OCI-LY7 (cell line): ENCODE results near the gene NCOA3. TPM values are rescaled to one million over a fixed set of nuclear protein-coding genes. Genes with fewer than 3 reads are reported as not detected.

Experiments
- BruUV-seq: library from RNA; stranded (reverse); fragments of 400-500 nt; replicated peaks from 2 replicates; lab custom pipeline; 2021; lab: Mats Ljungman, UMichigan
- CTCF ChIA-PET: fragments of 300-600 bp; sonication (Branson Sonifier 250); formaldehyde crosslinking; loops from one replicate; lab custom pipeline; 2022; ENCODE audit warnings: antibody characterized with exemption; ENCODE audit not compliant: unreplicated experiment; lab: Charles Lee
- POLR2A ChIA-PET: fragments of 300-600 bp; sonication (Branson Sonifier 250); formaldehyde crosslinking; loops from one replicate; lab custom pipeline; 2022; ENCODE audit warnings: antibody characterized with exemption; lab: Charles Lee
- DNase-seq: peaks from one replicate; pipeline ENCODE4 v3.0.0-alpha.2; 2015; ENCODE audit warnings: low spot score
- H2AFZ ChIP-seq: fragments of 200-600 bp; sonication (generic), shearing (Covaris generic); 2 replicates; pipeline ENCODE4 v1.6.1; 2014; ENCODE audit warnings: mild to moderate bottlenecking, antibody characterized with exemption, low read length, moderate library complexity
- H3K27ac ChIP-seq: fragments of 200-600 bp; sonication (generic); 2 replicates; pipeline ENCODE4 v1.5.1; 2014; ENCODE audit warnings: mixed run types, low read depth, mild to moderate bottlenecking, moderate library complexity, low read length, inconsistent platforms; ENCODE audit not compliant: poor library complexity, severe bottlenecking
- H3K36me3 ChIP-seq: fragments of 200-600 bp; sonication (generic); 2 replicates; pipeline ENCODE4 v1.6.1; 2014; ENCODE audit warnings: mild to moderate bottlenecking, antibody characterized with exemption, low read length, moderate library complexity, mixed read lengths; ENCODE audit not compliant: insufficient read depth
- H3K4me1 ChIP-seq: fragments of 200-600 bp; sonication (generic); 2 replicates; pipeline ENCODE4 v1.5.1; 2014; ENCODE audit warnings: mild to moderate bottlenecking, low read length; ENCODE audit not compliant: insufficient read depth, poor library complexity, severe bottlenecking
- H3K4me2 ChIP-seq: fragments of 200-600 bp; sonication (generic); 2 replicates; pipeline ENCODE4 v1.6.1; 2014; ENCODE audit warnings: mild to moderate bottlenecking, low read length
- H3K4me3 ChIP-seq: fragments of 200-600 bp; sonication (generic); 2 replicates; pipeline ENCODE4 v1.5.1; 2014; ENCODE audit warnings: mild to moderate bottlenecking, low read depth, low read length; ENCODE audit not compliant: poor library complexity, severe bottlenecking
- H3K79me2 ChIP-seq: fragments of 200-600 bp; sonication (generic); 2 replicates; pipeline ENCODE4 v1.6.1; 2016; ENCODE audit warnings: low read depth, mild to moderate bottlenecking, low read length, moderate library complexity, mixed read lengths; ENCODE audit not compliant: insufficient read depth
- H3K9me2 ChIP-seq: fragments of 200-600 bp; sonication (generic); 2 replicates; pipeline ENCODE4 v1.6.1; 2016; ENCODE audit warnings: mild to moderate bottlenecking, low read length, mixed read lengths; ENCODE audit not compliant: insufficient read depth
- H3K9me3 ChIP-seq: fragments of 200-600 bp; sonication (generic); 2 replicates; pipeline ENCODE4 v1.6.1; 2014; ENCODE audit warnings: mild to moderate bottlenecking, mixed run types, low read length, mixed read lengths
- H4K20me1 ChIP-seq: fragments of 200-600 bp; sonication (generic); 2 replicates; pipeline ENCODE4 v1.6.1; 2014; ENCODE audit warnings: mild to moderate bottlenecking, antibody characterized with exemption, low read length, moderate library complexity, mixed read lengths; ENCODE audit not compliant: insufficient read depth
- CTCF ChIP-seq: fragments of 200-600 bp; sonication (generic); conservative IDR thresholded peaks from 2 replicates; pipeline ENCODE4 v1.5.1; 2014; ENCODE audit warnings: mild to moderate bottlenecking, antibody characterized with exemption, low read length, moderate library complexity, mixed read lengths
- EZH2phosphoT487 ChIP-seq: fragments of 200-600 bp; sonication (generic); IDR thresholded peaks from 2 replicates; pipeline ENCODE4 v1.6.1; 2018; ENCODE audit warnings: low read depth, borderline replicate concordance, mild to moderate bottlenecking, mixed run types, antibody characterized with exemption, low read length, moderate library complexity, mixed read lengths
- intact Hi-C: fragments of 100-400 bp; cut with micrococcal nuclease; formaldehyde crosslinking; loops from one replicate; pipeline ENCODE4 v1.10.0; 2022; ENCODE audit not compliant: unreplicated experiment
- total RNA-seq, 2 experiments: library from RNA; depleted of rRNA in 1 of 2; stranded (reverse); fragments of >200 nt in 1 of 2; shearing (Covaris generic) in 1 of 2; gene quantifications; 2 replicates each; pipeline ENCODE4 v1.2.3, GENCODE V29; 2014 to 2022

Gene NCOA3
- total RNA-seq, 2 experiments from 2014 or later, result 50.5 to 75.6 TPM

DNA sequence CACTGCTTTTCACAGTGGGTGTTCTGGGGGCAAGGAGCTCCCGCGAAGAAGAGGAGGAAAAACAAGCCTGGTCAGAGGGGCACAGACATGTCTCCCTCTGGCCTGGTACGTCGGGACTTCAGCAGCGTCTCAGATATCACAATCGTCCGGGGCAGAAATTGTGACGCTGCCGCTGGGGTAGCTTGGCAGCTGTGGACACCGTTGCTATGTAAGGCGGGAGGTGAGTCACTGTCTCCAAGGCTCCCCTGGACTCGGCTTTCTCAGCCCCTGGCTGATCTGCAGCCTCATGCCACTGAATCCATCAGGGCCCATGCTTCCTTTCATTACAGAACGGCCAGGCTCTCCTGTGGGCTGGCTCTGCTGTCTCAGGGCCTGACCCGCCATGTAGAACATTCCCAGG lies 184.9 kb downstream of the NCOA3 start:
- H4K20me1 ChIP-seq, result no peaks in the 10 kb centered on the region
- no peak overlapping the region for H3K4me3 ChIP-seq
- H3K9me3 ChIP-seq, result no peaks in the 10 kb centered on the region
- H3K4me2 ChIP-seq, result no peak overlapping the region
- no peak for DNase-seq
- no peaks in the 10 kb centered on the region for H3K36me3 ChIP-seq
- no TSS peak for BruUV-seq
- H2AFZ ChIP-seq, result no peak overlapping the region
- no peaks in the 10 kb centered on the region for H3K79me2 ChIP-seq
- ChIA-PET POLR2A (no interaction called here), CTCF (no interaction called here)
- no peaks in the 10 kb centered on the region for H3K9me2 ChIP-seq
- intact Hi-C loops, result no loop called here
- H3K4me1 ChIP-seq, result peaks cover 6% of the 10 kb centered on the region
- no peak for TF ChIP-seq CTCF
- TF ChIP-seq EZH2phosphoT487, result no peak
- H3K27ac ChIP-seq, result no peak overlapping the region

DNA sequence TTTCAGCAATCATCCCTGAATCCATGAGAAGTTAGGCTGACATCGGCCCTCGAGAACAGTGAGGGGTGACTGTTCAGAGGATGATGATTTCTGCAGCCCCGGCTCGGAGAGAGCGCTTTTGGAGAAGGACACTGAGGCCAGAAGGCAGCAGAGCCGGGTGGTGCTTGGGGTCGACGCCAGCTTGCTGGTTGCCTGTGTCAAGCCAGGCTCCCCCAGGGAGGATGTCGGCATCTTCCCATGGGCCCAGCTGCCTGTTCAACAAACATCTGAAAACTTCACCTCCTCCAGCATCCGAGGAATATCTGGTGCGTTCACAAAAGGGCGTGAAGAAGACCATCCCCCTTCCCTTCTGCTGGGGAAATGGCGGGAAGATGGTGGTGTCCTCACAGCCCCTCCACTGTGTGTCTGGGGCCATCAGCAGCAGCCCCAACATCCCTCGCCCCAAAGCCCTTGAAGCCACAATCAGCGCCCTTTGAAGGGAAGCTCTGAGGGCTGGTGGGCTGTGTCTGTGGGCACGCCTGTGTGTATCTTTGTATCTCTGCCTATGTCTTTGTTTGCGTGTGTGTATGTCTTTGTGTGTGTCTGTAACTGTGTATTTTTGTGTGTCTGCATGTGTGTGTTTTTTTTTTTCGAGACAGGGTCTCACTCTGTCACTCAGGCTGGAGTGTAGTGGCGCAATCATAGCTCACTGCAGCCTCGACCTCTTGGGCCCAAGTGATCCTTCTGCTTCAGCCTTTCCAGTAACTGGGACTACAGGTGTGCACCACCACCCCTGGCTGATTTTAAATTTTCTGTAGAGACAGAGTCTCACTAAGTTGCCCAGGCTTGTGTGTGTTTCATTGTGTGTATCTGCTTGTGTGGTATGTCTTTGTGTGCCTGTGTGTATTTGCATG lies 185.7 kb downstream of the NCOA3 start:
- CTCF ChIA-PET, result interaction anchor here (0.6 kb wide), 1 partner anchor 297 kb away, joined by 4 read pairs; no protein-coding TSS in a partner anchor

More for the DNA sequence above, 185.7 kb downstream of the NCOA3 start:
- Histone ChIP-seq H3K4me1 (peaks cover 6% of the 10 kb centered on the region), H3K27ac (no peak overlapping the region), H3K36me3 (no peaks in the 10 kb centered on the region), H3K4me2 (no peak overlapping the region), H4K20me1 (no peaks in the 10 kb centered on the region), H3K9me2 (no peaks in the 10 kb centered on the region), H3K79me2 (no peaks in the 10 kb centered on the region), H2AFZ (no peak overlapping the region), H3K9me3 (no peaks in the 10 kb centered on the region), H3K4me3 (no peak overlapping the region)
- TF ChIP-seq CTCF (no peak), EZH2phosphoT487 (no peak)
- DNase-seq, result no peak
- intact Hi-C loops, result no loop called here
- POLR2A ChIA-PET, result no interaction called here
- BruUV-seq, result no TSS peak
